Measurements from ENCODE around the gene UST.

- TF ChIP-seq CTCF (conservative IDR thresholded peaks at IDR 0.05 in 1 of 2, IDR thresholded peaks at IDR 0.05 in 1 of 2; ENCODE audit: extremely low read depth in 1 of 2, insufficient read depth in 1 of 2, low read depth in 1 of 2, low read length in 2 of 2) (no peak), EZH2 (IDR thresholded peaks at IDR 0.05; ENCODE audit: borderline replicate concordance, low read length) (no peak)
Measured at GRCh38 chr6:149074832-149075258, 328.0 kb downstream of the UST start.

Measured in mammary epithelial cell (primary cell).